ENCODE data around the gene CCDC179.

Gene CCDC179

DNA sequence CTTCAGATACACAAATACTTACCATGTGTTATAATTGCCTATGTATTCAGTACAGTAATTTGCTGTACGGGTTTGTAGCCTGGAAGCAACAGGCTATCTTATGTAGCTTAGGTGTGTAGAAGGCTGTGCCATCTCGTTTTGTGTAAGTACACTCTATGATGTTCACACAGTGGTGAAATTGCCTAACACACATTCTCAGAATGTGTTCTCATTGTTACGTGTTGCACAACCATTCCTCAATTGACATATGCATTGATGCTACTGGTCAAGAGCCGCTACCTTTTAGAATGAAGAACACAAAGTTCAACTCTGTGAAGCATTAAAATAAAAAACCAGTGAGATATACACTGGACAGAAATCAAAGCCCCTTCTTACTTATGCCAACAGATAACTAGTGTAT, 57.4 kb downstream of the CCDC179 start:
- CTCF ChIA-PET = interaction anchor here (1.3 to 3.0 kb wide), 2 partner anchors 15 to 27 kb away, joined by 4 to 16 read pairs; partner anchors contain the start of gene SVIP

DNA sequence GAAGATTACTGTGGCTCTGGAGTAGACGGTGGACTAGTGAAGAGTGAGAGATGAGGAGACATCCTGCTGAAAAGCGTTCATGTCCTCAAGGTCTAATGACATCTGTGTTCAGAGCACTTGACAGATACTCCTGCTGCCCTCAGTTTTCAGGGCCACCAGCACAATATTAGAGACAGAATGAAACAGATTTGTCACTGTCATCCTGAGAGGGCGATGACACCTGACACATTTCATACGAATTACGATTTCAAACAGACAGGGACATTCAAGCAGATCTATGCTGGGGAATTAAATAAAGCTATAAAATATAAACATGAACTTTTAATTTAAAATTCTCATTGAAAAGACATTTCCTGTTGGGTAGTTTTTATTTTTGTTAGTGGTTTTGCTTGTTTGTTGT, 59.8 kb downstream of the CCDC179 start:
- CTCF ChIA-PET = interaction anchor here (0.7 to 3.0 kb wide), 4 partner anchors 13 to 129 kb away, joined by 3 to 16 read pairs (median 4); partner anchors contain the start of gene SVIP

More for the DNA sequence above, 57.4 kb downstream of the CCDC179 start:
- DNase-seq (ENCODE audit: extremely low spot score) = no peak
- TF ChIP-seq, protein P1, sequence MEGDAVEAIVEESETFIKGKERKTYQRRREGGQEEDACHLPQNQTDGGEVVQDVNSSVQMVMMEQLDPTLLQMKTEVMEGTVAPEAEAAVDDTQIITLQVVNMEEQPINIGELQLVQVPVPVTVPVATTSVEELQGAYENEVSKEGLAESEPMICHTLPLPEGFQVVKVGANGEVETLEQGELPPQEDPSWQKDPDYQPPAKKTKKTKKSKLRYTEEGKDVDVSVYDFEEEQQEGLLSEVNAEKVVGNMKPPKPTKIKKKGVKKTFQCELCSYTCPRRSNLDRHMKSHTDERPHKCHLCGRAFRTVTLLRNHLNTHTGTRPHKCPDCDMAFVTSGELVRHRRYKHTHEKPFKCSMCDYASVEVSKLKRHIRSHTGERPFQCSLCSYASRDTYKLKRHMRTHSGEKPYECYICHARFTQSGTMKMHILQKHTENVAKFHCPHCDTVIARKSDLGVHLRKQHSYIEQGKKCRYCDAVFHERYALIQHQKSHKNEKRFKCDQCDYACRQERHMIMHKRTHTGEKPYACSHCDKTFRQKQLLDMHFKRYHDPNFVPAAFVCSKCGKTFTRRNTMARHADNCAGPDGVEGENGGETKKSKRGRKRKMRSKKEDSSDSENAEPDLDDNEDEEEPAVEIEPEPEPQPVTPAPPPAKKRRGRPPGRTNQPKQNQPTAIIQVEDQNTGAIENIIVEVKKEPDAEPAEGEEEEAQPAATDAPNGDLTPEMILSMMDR (IDR thresholded peaks at IDR 0.05; ENCODE audit: control extremely low read depth, extremely low read depth, low read depth, missing control alignments) = no peak
- POLR2A ChIA-PET = no interaction called here

DNA sequence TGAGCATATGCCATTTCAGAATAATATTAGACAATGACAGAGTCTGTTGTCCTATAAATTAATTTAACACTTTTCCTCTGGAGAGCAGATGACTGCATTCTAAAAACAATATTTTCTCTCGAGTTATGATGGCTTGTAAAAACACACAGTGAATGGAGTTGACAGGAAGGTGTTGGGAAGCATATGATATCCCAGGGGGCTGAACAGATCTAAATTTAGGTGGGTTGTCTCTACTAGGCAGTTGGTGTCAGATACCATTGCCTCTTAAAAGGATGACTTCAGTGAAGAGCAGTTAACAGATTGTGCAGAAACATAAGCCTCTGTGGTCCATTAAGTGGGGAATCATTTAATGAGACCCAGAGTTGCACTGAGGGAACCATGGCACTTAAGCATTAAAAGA, 61.4 kb downstream of the CCDC179 start:
- ChIA-PET POLR2A (no interaction called here), CTCF (interaction anchor here (1.3 to 3.6 kb wide), 3 partner anchors 11 to 128 kb away, joined by 3 to 48 read pairs (median 3); no protein-coding TSS in a partner anchor)
- TF ChIP-seq, protein P1 (IDR thresholded peaks at IDR 0.05; ENCODE audit: control extremely low read depth, extremely low read depth, low read depth, missing control alignments) = no peak
- DNase-seq (ENCODE audit: extremely low spot score) = no peak

More for the DNA sequence above, 59.8 kb downstream of the CCDC179 start:
- DNase-seq (ENCODE audit: extremely low spot score) = no peak
- POLR2A ChIA-PET = no interaction called here
- TF ChIP-seq, protein P1 (IDR thresholded peaks at IDR 0.05; ENCODE audit: control extremely low read depth, extremely low read depth, low read depth, missing control alignments) = no peak

DNA sequence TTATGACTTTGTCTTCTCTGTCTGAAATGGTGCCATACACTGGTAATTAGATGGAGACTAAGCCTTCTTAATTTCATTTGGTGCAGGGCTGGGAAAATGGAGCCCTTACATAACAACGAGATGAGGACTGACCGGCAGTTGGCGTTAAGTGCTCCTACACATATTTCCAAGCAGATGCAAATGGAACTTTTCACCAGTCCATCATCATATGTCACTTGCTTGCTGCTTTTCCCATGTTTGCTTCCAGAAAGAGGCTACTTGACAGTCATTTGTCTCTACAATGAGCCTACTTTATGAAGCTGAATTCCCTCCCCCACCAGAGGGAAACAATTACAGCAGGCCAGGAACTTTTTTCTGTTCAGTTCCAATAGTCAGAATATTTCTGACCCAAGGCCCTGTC, 63.2 kb downstream of the CCDC179 start:
- DNase-seq (ENCODE audit: extremely low spot score) = no peak
- ChIA-PET POLR2A (no interaction called here), CTCF (interaction anchor here (1.0 to 3.6 kb wide), 2 partner anchors 9 to 32 kb away, joined by 3 to 48 read pairs; no protein-coding TSS in a partner anchor)
- TF ChIP-seq, protein P1 (IDR thresholded peaks at IDR 0.05; ENCODE audit: control extremely low read depth, extremely low read depth, low read depth, missing control alignments) = no peak
